PC-3 (cell line): Measurements from ENCODE around the gene RP2.

ENCODE experiments used
- EZH2 ChIP-seq: fragments of 300-600 bp; sonication (generic); IDR thresholded peaks from one replicate; pipeline ENCODE4 v1.6.1; 2017; ENCODE audit warnings: antibody characterized with exemption, mild to moderate bottlenecking, low read length; ENCODE audit not compliant: unreplicated experiment
- TF ChIP-seq, protein P1 (sequence below): fragments of 300-600 bp; sonication (generic); conservative IDR thresholded peaks from 2 replicates; pipeline ENCODE4 v1.5.1; 2017; ENCODE audit warnings: antibody characterized with exemption, low read depth, mild to moderate bottlenecking, low read length

GRCh38 chrX:46918434-46918833 lies 81.6 kb downstream of the RP2 start:
- TF ChIP-seq, protein P1, sequence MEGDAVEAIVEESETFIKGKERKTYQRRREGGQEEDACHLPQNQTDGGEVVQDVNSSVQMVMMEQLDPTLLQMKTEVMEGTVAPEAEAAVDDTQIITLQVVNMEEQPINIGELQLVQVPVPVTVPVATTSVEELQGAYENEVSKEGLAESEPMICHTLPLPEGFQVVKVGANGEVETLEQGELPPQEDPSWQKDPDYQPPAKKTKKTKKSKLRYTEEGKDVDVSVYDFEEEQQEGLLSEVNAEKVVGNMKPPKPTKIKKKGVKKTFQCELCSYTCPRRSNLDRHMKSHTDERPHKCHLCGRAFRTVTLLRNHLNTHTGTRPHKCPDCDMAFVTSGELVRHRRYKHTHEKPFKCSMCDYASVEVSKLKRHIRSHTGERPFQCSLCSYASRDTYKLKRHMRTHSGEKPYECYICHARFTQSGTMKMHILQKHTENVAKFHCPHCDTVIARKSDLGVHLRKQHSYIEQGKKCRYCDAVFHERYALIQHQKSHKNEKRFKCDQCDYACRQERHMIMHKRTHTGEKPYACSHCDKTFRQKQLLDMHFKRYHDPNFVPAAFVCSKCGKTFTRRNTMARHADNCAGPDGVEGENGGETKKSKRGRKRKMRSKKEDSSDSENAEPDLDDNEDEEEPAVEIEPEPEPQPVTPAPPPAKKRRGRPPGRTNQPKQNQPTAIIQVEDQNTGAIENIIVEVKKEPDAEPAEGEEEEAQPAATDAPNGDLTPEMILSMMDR = no peak
- no peak for TF ChIP-seq EZH2
